GM06990 (cell line): ENCODE data around the gene CUEDC1.

Experiments
- DNase-seq: peaks from one replicate; pipeline ENCODE4 v3.0.0-alpha.2; 2011; ENCODE audit not compliant: insufficient read length; ENCODE audit errors: extremely low read depth
- H3K27me3 ChIP-seq: replicated peaks from 2 replicates; pipeline ENCODE4 v1.6.0; 2011; ENCODE audit warnings: low read length; ENCODE audit not compliant: control insufficient read depth, insufficient read depth
- H3K36me3 ChIP-seq: 2 replicates; pipeline ENCODE4 v1.5.1; 2011; ENCODE audit warnings: low read length; ENCODE audit not compliant: control insufficient read depth, insufficient read depth
- H3K4me3 ChIP-seq: replicated peaks from 2 replicates; pipeline ENCODE4 v1.5.1; 2011; ENCODE audit warnings: low read depth, mild to moderate bottlenecking, control low read depth, low read length
- CTCF ChIP-seq: IDR thresholded peaks from 2 replicates; pipeline ENCODE4 v1.5.1; 2011; ENCODE audit warnings: low read length, control low read depth, mild to moderate bottlenecking, inconsistent platforms; ENCODE audit not compliant: insufficient read depth, poor library complexity, severe bottlenecking

CUEDC1 gene

GRCh38 chr17:57953219-57953618 lies 2.0 kb downstream of the CUEDC1 start:
- Histone ChIP-seq H3K36me3 (no peaks in the 10 kb centered on the region), H3K4me3 (no peak overlapping the region), H3K27me3 (peaks cover 2% of the 10 kb centered on the region)
- DNase-seq = no peak
- no peak for TF ChIP-seq CTCF

- Histone ChIP-seq H3K4me3 (no peak overlapping the region), H3K36me3 (no peaks in the 10 kb centered on the region), H3K27me3 (no peaks in the 10 kb centered on the region)
- no peak for DNase-seq
- no peak for TF ChIP-seq CTCF
Observed at GRCh38 chr17:57949649-57950048, 5.6 kb downstream of the CUEDC1 start.

- Histone ChIP-seq H3K36me3 (no peaks in the 10 kb centered on the region), H3K27me3 (no peaks in the 10 kb centered on the region), H3K4me3 (no peak overlapping the region)
- no peak for DNase-seq
- no peak for TF ChIP-seq CTCF
Observed at GRCh38 chr17:57948555-57949420, 6.4 kb downstream of the CUEDC1 start.

GRCh38 chr17:57948169-57948554 lies 7.0 kb downstream of the CUEDC1 start:
- TF ChIP-seq CTCF = no peak
- no peaks in the 10 kb centered on the region for H3K27me3 ChIP-seq
- H3K36me3 ChIP-seq = no peaks in the 10 kb centered on the region
- no peak for DNase-seq
- no peak overlapping the region for H3K4me3 ChIP-seq

GRCh38 chr17:57947369-57947768 lies 7.8 kb downstream of the CUEDC1 start:
- no peaks in the 10 kb centered on the region for H3K27me3 ChIP-seq
- no peak overlapping the region for H3K4me3 ChIP-seq

More at GRCh38 chr17:57947369-57947768, 7.8 kb downstream of the CUEDC1 start:
- DNase-seq = no peak
- no peaks in the 10 kb centered on the region for H3K36me3 ChIP-seq
- TF ChIP-seq CTCF = no peak
